Activated CD4-positive, CD25-positive, alpha-beta regulatory T cell treated with anti-CD3 and anti-CD28 coated beads, Interleukin-2, amount 50 U/mL, for 16 hours (primary cell): Measurements from ENCODE around the gene GTSF1L.

ENCODE experiments used
- DNase-seq: peaks from one replicate; pipeline ENCODE4 v3.0.0-alpha.2; 2020; ENCODE audit warnings: low read depth, low spot score

GTSF1L gene

DNA sequence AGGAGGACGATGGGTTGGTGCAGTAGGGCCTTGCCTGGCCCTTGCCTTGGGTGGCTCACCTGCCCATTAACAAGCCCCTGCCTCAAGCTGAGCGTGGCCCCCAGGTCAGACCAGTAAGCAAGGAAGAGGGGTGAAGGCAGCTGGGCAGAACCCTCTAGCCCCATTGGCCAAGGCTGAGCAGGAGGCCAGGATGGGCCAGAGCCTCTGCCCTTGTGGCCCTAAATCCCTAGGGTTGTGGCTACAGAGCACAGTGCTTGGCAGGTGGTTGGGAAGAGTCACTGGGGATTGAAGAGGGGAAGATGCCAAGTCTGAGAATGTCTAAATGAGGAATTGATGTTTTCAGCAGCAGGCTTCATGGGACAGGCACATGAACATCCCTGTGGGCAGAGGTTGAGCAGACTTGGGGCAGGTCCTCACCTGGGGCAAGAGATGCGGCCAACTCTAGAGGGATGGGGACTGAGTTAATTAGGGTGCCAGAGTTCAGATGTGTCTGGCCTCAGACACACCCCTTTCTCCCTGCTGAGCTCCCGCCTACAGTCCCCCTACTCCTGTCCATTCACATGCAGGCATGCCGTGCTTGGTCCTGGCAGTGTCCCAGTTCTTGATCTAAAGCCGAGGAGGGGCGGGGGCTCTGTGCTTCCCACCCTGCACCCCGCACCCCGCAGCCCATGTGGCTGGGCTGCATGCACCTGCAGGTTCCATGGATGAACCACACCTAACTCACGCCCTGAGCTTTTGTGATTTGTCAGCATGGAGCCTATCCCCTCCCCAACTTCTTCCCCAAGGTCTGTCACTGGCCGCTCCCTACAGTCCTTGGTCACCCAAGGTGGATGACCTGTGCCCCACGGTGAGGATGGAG is 9.8 kb downstream of the GTSF1L start:
- DNase-seq, result no peak

DNA sequence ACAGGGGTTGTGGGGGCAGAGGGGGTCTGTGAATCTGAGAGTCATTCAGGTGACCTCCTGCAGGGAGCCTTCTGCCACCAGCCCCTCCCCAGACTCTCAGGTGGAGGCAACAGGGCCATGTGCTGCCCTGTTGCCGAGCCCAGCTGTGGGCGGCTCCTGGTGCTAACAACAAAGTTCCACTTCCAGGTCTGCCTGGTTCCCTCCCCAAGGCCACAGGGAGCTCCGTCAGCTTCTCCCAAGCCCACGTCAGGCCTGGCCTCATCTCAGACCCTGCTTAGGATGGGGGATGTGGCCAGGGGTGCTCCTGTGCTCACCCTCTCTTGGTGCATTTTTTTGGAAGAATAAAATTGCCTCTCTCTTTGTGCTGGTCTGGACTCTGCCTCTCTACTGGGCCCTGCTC is 10.7 kb downstream of the GTSF1L start:
- DNase-seq, result no peak

DNA sequence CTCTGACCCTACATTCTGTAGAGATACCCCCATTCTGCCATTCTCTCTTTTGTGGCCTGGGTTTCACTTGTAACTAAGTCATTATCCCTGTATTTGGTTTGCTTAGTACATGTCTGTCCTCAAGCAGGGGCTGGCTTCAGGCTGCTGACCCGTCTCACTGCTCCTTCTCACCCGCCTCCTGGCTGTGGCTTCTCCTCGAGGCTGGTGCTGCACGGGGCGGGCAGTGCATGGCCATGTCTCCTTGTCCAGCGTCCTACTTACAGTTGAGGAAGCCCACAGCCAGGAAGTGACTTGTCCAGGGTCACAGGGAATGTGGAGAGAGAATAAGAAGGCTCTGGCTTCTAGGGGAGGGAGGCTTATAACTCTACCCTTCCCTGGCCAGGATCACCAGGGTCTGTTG is 11.3 kb downstream of the GTSF1L start:
- no peak for DNase-seq

DNA sequence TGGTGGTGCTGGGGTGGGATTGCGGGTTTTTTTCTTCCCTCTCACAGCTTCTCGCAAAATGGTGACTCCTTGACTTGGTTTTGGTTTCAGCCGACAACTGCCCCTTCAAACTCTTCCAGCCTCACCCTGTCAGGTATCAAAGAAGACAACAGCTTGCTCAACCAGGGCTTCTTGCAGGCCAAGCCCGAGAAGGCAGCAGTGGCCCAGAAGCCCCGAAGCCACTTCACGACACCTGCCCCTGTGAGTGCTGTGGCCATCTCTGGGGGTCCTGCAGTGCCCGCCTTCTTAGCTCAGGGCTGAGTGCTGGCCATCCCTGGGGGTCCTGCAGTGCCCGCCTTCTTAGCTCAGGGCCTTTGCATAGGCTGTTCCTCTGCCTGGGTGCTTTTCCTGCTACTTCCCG is 11.8 kb downstream of the GTSF1L start:
- DNase-seq, result no peak

DNA sequence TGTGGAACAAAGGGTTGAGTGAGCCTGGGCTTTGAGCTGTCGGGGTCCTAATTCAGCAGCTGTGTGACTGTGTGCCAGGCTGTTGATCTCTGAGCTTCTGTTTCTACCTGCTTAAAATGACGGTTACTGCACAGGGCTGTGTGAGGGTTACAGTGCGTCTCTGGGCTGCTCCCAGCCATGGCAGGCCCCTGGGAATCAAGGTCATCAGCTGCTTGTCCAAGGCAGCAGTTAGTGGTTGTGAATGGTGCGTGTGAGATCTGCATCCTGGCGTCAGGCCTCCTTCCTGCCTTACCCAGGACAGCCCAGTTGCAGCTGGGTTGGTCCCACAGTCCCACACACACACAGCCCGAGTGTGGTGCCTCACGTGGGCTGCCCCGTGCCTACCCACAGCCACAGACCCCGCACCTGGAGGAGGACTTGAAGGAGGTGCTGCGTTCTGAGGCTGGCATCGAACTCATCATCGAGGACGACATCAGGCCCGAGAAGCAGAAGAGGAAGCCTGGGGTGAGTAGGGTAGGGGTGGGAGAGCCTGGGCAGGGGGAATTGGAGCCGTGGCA is 15.6 kb downstream of the GTSF1L start:
- no peak for DNase-seq

DNA sequence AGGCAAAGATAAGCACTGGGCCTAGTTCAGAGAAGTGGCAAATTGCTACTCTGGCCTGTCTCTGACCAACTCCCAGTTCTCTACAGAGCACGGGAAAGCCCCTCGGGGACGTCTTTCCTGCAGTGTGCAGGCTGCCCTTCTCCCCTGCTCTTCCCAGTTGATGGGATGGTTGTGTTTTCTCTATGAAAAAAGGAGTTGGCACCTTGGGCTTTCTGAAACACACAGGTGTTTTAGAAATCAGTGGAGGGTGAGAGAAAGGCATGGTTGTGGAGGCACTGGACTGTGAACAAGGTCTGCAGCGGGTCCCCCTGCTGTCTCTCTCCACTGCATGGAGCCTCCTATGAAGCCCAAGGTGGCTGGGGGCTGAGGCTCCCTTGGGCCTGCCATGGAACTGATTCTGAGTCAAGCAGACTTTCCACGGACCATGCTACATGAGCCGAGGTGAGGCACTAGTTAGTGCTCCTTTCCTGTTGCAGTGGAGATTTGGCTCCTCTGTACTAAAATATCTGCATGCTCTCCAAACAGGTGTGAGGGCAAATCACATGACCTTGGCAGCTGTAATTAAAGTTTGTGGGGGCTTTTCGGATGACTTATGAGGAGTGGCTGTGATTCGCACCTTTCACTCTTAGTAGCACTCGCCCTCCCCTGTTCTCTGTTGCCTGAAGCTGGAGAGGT is 16.3 kb downstream of the GTSF1L start:
- no peak for DNase-seq

DNA sequence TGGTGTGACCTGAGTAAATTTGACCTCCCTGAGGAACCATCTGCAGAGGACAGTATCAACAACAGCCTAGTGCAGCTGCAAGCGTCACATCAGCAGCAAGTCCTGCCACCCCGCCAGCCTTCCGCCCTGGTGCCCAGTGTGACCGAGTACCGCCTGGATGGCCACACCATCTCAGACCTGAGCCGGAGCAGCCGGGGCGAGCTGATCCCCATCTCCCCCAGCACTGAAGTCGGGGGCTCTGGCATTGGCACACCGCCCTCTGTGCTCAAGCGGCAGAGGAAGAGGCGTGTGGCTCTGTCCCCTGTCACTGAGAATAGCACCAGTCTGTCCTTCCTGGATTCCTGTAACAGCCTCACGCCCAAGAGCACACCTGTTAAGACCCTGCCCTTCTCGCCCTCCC is 24.3 kb downstream of the GTSF1L start:
- DNase-seq, result no peak

DNA sequence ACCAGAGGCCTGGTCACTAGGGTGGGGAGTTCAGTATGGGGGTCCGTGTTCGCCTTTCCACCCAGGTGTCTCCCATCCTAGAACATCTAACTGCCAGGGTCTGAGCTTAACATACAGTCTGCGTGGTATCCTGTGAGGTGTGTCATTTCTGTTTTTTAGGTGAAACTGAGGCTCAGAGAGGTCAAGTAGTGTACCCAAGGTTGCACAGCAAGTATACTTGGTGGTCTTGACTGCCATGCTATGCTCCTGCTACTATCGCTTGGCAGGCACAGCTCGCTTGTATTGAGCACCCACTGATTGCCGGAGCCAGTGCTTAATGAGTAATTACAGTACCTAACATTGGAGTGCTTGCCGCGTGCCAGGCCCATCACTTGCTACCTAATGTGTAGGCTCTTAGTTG is 26.2 kb downstream of the GTSF1L start:
- no peak for DNase-seq

DNA sequence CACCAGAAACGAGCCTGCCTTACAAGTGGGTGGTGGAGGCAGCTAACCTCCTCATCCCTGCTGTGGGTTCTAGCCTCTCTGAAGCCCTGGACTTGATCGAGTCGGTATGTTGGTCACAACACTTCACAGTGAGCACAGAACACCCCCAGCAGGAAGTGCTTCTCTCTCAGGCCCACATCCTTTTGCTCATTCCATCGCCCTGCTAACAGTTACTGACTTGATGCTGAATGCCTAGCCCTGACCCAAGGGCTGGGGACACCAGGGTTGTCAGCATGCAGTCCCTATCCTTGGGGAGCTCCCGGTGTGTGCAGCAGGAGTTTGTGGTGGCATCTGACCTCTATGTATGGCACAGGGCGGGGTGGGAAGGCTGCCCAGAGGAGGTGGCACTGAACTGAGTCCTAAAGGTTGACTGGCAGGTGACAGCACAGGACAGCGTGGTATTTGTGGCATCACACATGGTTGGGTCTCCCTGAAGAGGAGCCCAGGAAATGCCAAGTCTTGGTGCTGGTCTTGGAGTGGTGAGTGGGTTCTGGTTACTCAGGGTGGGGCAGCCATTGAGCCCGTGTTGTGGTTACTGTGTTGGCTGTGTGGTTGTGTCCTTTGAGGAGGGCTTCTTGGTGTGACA is 26.7 kb downstream of the GTSF1L start:
- DNase-seq, result no peak

DNA sequence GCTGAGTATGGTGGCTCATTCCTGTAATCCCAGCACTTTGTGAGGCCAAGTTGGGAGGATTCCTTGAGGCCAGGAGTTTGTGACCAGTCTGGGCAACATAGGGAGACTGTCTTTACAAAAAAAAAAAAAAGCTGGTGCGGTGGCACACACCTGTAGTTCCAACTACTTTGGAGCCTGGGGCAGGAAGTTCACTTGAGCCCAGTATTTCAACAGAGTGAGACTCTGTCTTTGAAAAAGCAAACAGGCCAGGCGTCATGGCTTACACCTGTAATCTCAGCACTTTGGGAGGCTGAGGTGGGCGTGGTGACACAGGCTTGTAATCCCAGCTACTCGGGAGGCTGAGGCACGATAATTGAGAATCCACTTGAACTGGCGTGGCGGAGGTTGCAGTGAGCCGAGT is 31.2 kb downstream of the GTSF1L start:
- DNase-seq, result no peak

DNA sequence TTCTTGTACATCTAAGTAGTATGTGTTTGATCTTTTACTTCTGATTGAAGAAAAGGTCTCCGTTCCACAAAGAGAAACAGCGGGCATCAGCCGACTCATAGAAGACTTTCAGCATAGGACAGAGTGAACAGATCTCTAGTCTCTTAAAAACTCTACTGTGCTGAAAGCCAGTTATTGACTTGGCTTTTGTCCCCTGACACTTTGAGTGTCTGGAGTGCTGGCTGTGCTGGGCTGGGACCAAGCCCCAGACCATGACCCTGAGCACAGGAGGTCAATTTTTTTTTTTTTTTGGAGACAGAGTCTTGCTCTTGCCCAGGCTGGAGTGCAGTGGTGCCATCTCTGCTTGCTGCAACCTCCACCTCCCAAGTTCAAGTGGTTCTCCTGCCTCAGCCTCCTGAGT is 32.0 kb downstream of the GTSF1L start:
- no peak for DNase-seq

DNA sequence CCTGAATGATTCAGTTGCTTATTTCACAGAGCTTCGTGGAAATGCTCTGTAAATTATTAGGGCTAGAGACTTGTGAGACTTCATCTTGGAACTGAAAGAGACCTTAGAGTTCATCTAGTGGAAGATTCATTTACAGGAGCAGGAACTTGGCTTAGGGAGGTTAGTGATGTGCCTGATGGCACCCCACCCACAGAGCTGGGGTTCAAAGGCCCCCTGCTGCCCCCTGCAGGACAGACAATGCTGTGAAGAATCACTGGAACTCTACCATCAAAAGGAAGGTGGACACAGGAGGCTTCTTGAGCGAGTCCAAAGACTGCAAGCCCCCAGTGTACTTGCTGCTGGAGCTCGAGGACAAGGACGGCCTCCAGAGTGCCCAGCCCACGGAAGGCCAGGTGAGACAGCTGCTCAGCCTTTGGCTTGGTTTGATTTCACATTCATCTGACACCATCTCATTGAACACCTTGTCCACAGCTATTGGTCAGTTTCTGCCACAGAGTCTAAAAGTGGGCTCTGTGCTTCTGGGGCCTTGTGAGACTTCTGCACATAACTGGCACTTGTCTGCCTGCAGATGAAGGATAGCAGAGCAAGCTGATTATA is 34.8 kb downstream of the GTSF1L start:
- DNase-seq, result peak; percentile 19

DNA sequence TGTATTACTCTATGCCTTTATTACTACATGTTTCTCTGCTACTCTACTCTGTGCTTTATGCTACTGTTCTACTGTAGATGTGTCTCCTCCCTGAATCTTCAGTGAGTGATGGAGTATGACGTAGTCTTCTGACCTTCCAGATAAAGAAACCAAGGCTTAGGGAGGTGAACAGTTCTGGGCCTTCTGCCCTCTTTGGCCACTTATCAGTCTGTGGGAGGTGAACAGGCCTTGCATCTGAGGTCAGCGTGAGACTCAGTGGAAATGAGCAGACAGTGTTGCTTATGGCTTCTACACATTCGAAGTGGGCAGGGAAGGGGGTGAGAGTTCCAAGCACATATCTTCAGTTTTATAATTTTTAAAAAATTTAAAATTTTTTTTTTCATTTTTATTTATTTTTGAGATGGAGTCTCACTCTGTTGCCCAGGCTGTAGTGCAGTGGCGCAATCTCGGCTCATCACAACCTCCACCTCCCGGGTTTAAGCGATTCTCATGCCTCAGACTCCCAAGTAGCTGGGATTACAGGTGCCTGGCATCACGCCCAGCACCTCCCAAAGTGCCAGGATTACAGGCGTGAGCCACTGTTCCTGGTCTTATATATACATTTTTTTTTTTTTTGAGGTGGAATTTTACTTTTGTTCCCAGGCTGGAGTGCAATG is 35.7 kb downstream of the GTSF1L start:
- no peak for DNase-seq

DNA sequence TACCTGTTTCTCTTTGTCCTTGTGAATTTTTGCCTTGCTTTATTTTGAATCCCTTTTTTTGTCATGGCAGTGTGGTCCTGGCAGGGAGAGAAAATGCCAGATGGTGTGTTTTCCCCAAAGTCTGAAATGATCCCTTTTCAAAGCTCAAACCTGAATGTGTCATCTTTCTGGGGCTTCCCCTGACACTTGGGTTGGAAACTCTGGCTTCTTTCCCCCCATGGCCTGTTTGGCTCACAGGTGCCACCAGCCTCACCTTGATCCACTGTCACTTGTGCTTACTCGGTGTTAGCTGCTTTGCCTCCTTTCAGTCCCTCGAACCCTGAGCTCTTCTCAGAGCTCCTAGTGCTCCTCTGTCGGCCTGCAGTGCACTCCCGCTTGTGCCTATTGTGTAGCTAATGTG is 37.6 kb downstream of the GTSF1L start:
- no peak for DNase-seq

DNA sequence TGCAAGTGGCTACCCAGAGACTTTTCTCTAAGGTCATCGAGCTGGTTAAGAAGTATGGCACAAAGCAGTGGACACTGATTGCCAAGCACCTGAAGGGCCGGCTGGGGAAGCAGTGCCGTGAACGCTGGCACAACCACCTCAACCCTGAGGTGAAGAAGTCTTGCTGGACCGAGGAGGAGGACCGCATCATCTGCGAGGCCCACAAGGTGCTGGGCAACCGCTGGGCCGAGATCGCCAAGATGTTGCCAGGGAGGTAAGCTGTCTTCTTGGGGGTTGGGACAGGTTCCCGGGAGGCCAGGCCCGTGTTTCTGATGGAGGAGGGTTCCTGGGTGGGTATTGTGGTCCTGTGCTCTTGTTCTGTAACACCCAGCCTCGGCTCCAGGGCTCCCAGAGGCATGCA is 40.0 kb downstream of the GTSF1L start:
- DNase-seq, result no peak

DNA sequence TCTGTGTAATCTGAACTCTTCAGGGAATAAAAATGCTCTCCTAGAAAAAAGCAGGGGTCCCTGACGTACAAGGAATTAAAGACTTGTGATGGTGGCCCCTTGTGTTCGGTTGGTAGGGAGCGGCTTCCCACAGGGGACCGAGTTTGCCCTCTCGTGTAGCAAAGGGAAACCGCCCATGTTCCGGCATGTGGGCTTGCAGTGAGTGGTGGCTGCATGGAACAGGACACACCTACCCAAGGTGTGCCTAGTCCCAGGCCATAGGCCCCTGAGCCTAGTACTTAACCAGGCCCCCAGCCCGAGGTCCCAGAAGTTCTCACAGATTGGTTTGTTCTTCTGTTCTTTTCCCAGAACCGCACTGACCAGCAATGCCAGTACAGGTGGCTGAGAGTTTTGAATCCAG is 44.4 kb downstream of the GTSF1L start:
- DNase-seq, result no peak

DNA sequence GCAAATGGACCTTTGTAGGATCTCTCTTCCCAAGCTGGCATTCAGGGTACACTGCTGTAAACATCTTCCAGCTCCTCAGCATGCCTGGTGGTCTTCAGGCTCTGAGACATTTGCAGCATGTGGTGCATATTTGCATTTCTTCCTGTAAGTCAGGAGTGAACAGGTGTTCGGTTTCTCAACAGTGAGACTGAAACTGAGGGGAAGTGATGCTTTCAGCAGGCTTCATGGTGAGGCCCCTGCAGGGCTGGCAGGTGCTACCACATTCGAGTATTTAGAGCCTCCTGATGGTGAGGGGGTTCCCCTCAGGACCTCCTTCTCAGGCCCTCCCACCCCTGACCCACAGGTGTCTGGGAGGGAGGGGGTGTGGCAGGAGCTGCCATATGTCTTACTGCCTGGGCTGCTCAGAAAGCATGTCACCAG is 44.8 kb downstream of the GTSF1L start:
- no peak for DNase-seq

DNA sequence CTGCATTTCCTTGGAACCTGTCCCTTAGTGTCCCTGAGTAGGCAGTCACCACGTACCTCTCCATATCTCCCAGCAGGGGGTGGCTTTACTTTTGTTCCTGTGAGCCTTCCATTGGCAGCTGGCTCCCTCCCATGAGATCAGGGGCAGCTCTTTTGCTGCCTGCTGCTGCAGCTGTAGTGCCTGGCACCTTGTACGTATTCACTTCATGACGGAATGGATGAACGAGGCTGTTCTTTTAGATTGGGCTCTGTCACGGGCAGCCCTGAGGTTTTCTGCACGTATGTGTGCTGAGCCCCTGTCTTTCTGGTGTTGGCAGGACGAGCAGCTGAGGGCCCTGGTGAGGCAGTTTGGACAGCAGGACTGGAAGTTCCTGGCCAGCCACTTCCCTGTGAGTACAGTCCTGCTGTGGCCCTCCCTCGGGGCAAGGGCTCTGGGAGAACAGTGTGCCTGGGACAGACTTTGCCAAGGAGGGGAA is 45.3 kb downstream of the GTSF1L start:
- no peak for DNase-seq

DNA sequence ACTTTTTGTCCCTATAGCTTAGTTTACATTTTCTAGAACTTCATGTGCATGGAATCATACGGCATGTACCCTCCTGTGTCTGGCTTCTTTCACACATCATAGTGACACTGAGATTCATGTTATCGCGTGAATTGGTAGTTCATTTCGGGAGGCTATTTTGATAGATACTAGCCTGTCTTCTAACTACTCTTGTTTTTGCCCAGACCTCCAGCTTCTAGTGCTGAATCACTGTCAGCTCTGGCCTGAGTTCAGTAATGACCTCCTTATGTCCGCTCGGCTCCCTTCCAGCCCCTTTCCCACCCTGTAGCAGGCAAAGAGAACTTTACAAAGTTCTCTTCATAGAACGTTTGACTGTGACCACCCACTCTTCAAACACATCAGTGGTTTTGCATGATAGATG is 45.8 kb downstream of the GTSF1L start:
- no peak for DNase-seq

DNA sequence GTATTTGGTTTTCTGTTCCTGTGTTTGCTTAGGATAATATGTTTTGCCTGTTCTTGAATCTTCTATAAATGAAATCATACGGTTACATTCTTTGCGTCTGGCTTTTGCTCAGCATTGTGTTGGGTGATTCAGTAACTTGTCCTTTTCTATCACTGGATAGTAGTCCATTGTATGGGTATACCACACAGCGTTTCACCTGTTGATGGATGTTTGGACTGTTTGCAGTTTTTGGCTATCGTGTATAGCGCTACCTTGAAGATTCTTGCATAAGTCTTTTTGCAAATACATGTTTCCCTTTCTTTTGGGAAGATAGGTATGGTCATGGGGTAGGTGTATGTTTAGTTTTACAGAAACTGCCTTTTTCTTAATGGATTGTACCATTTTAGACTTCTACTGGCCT is 50.4 kb downstream of the GTSF1L start:
- DNase-seq, result no peak
